ENCODE measurements around the gene VSIR.

The VSIR gene

DNA sequence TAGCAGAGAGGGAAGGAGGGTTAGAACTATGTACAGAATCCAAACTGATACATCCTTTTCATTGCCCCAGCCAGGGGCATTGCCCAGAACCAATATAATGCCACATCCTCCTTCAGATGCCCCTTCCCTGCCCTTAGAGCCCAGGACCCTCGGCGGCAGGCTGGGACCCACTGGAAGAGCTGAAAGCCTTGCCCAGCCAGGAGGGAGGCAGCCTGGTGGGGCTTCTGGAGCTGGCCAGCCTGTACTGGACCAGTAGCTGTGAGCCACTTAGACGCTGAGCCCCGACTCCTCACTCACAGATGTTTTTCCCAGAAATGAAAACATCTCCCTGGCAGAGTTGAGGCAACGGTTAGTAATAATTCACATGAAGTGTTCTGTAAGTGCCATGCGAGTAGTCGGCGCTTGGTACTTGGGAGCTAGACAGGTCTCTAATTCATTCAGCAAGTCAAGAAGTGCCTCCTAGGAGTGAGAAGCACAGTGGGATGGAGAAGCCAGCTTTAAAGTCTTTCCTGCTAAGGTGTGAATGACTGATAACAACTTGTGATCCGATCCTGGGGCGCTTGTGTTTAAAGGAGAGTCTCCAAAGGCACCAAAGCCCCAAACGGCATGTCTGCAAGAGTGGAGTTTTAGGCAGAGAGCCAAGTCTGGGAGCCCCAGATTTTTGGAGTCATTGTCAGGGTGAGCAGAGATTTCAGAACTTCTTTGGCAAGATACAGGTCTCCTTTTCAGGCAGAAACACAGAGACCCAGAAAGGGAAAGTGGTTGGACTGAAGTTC lies 9.8 kb downstream of the VSIR start:
- no peak for DNase-seq

DNA sequence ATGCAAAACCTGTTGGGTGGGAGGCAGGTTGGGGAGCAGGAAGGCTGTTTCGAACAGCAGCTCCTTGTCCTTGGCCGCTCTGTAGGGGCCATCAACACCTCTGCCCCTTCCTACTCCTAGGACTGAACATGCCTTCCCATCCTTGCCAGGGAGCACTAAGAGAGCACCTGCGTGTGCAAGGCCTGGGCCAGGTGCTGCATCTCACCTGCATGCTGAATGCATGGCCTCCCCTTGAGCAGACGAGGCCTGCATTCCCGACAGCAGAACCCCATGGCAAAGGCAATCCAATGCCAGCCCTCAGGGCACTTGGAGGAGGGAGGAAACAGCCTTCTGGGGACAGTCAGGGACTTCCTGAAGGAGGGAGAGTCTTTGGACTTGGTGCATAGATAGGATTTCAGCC lies 11.0 kb downstream of the VSIR start:
- no peak for DNase-seq

DNA sequence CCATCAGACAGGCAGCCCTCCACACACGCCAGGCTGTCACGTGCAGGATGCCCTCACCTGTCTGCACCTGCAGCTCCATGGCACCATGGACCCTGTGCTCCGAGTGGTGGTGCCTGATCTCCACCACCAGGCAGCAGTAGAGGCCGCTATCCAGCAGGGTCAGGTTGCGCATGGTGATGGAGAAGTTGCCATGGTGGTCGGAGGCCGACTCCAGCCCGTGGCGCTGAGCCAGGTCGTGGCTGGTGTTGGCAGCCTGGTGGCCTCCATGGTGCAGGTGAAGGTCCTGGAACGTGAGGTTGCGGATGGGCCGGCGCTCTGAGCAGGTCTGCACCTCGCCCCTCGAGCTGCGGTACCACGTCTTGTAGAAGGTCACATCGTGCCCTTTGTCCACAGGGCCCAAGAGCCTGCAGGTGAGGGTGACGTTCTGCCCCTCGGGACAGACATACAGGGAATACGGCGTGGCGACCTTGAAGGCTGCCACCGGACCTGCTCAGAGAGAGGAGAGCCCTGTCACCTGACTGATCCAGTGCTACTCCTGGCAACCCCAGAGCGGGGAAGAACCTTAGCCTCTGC lies 11.7 kb downstream of the VSIR start:
- DNase-seq: no peak

DNA sequence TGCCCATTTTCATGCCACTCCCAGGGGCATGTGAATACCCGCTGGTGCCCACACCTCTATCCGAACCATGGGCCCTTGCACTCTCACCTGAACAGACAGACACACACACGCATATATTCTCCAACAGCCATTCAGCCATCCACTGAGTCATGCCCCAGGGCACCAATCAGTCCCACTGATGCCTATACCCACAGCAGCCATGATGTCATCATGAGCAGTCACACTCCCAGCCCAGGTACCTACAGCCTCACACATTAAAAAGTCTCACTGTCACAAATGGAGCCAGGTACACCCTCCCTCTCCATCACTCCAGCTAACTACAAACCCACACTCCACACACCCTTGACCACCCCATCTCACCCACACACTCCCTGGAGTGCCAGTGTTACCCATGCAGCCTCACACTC lies 12.2 kb downstream of the VSIR start:
- no peak for DNase-seq

DNA sequence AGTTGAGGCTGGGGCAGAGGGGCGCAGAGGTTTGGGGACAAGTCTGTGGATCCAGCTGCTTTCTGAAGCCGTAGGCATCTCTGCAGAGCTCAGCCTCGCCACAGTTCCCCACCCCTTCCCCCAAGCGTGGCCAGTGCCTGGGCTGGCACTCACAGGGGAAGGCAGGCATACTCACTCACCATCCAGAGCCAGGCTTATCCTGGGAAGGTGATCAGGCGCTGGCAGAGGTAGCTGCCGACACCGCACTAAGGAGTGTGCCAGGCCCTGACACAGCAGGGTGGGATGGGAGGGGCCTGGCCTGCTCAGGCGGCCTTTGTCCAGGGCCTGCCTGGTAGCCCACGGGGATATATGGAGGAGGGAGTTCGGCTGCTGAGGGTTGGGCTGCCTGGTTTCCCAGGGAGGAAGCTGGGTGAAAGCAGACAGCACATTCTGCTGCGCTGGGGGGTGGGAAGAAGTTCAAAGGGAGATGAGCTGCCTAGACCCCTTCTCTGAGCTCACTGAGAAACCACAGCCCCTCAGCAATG lies 15.9 kb downstream of the VSIR start:
- DNase-seq: no peak

DNA sequence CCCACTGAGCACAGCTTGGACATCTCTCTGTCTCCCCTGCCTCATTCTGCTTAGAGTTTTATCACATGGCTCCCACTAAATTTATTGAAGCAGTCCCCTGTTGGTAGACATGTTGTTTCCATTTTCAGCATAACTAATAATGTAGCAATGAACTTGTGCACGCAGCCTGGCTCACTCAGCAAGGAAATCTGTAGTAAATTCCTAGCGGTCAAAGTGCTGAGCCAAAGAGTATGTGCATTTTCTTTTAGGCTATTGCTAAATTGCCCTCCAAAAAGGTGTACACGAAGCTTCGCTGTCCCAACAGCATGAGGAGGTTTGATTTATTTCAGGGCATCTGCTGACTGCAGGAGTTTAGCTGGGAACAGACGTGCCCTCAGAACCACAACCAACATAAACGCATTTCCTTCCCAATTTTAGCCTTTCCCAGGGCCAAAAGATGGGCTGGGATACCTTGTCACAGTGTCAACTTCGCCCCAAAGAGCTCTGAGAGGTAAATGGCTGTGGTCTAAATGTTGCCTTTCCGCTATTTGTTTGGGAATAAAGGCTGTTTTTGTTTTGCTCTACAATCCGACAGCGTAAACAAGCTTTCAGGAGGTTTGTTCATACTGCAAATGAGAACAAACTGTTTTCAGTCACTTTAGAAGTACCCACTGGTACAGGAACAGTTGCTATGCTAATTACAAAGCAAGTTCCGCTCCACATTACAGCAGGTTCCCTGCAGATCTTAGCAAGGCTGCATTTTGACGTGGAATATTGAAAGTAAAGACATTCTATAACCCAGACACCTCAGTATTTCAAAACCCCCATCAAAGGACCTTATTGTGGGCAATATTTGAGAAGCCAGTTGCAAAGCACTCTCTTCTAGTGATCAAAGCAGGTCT lies 16.8 kb downstream of the VSIR start:
- no peak for DNase-seq

DNA sequence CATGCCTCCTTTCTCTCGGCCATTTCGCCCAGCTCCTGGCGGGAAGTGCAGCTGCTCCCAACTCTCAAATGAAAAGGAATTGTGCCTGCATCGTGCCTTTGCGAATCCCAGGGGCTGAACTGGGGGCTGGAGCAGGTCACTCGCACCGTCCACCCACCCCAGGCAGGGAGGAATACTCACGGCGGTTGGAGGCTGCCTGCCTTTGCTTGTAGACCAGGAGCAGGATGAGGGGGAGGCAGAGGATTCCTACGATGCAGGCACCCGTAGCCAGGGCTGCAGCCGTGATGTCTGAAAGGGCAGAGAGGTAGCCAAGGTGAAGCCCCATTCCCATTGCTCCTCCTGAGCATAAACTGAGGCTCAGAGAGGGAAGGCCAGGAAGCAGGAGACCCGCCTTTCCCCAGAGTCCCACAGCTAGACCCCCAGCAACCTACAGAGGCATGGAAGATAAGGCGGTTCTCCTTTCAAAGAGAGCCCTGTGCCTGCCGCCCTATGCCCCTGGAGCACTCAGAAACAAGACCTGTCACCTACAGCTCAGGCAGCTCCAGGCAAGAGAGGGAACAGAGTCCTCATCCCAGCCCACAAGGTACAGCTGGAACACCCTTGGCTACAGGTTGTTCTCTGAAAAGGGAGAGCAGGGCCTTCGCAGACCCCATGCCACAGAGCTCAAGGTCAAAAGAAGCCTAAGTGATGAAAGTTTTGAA lies 18.0 kb downstream of the VSIR start:
- no peak for DNase-seq

DNA sequence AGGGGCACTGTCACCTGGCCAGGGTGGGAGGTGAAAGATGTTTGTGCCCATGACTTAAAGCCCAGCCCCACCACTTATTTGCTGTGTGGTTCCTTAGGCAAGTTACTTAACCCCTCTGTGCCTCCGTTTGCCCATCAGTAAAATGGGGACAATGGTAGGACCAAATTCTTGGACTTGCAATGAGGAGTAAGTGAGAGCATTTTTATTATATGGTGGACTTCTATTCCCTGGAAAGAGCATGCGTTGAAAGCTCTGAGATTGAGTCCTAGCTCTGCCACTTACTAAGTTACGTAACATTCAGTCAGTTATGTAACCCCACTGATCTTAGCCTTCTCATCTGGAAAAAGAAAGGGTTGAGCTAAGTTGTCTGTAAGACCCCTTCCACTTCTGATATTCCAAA lies 18.8 kb downstream of the VSIR start:
- no peak for DNase-seq

DNA sequence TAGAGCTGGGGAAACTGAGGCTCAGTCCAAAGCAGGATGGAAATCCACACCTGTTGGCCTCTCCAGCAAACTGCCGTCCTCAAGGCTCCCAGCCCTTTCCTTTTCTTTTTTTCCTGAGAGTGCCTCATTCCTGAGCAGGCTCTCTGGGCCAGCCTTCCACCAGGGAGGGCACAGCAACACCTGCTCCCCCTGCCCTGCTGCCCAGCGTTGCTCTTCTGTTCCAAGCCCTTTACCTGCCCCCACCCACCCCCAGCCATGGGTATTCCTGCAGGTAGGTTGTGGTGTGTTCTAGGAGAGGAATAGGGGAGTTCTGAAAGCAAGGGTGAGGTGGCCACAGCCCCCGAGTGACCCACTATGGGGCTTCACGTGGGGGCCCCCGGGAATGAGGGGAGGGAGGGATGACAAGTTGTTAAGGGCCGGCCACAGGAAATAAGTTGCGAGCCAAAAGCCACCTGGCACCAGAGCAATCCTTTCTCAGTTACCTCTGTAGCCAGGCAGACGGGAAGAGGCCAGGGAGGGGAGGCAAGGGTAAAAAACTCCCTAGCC lies 19.3 kb downstream of the VSIR start:
- DNase-seq: no peak

DNA sequence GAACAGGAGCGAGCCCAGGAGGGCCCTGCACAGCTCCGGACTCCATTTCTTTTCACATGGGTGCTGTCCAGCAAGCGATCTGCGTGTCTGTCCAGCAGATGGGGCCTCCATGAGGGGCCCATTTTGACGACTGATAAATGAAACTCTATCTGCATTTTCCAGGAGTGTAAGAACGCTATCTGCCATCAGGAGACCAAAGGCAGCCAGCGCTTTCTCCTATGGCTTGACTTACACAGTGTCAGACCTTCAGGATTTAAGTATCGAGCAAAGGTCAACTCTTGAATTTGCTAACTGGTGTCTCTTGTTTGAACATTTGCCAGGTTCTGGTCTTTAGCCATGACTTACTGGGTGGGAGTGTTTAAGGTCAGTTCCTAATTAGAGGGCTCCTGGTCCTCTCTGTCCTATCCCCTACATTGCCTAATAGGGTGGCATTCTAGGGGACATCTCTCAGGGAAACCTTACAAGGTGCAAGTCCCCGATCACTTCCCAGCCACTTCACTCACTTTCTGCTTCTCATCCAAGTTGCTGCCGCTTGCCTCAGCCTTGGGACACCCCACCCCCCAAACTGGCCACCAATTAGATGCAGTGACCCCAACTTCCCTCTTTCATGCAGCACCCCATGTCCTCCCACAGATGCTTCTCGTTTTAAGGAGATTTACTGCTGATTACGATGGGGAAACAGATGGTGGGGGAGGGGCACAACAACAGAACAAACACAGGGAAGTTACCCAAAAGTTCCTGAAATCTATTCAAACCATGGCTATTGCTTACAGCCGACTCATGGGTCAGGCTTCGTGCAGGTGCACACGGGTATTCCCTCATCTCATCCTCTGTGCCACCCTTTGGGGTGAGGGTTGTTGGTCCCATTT lies 20.0 kb downstream of the VSIR start:
- DNase-seq: no peak

DNA sequence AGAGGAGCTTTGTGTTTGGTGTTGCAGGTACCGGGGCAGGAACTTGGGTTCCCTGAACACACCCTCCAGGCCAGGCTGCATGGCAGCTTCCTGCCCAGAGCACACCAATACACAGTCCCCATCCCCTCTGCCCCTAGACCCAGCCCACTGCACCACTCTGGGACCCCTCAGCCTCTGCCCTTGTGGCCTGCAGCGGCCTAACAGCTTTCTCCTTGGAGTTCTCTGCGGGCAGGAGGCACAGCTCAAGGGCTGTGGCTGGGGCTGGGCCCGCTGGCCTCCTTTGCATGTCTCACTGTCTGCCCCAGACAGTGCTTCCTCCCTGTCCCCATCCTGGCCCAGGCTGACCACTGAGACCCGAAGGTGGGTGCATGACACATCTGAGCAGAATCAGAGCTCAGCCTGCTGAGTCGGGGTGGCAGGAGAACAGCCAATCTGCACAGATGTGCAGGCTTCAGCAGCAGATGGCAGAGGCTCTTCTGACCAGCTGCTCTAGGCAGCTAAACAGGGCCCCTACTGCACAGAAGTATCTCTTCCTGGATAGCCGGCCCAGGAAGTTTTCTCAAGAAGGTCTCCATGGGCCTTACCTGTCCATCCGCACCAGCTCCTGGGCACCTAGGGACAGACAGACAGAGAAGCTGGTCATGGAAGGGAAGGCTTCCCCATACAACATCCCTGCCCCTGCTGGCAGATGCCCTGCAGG lies 20.8 kb downstream of the VSIR start:
- DNase-seq: no peak

DNA sequence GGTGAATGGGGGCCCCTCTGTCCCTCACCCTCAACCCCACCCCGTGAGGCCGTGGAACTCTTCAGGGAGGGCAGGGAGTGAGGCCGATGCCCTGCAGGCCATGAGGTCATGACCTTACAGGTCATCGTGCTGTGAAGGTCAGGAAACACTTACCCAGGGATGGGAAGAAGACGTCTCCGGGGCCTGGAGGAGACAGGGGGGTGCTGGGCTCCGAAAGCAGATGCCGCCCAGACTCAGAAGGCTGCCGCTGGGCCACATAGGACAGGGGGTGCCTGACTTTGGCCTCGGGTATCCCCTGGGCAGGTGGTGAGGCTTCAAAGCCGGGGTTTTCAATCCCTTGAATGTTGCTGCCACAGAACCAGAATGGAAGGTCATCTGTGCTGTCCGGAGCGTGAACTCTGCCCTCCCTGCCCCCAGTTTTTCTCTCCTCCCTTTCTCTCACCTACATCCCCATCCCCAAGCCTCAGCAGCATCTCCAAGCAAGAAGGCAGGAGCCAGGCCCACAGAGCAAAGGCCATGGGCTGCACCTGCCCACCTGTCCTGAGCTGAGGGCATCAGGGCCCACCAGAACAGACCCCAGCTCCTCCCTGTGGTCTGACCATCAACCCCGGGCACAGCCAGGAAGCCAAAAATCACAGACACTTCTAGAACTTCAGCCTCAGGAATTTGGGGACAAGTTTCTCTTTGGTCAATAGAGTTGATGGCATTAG lies 21.6 kb downstream of the VSIR start:
- no peak for DNase-seq

DNA sequence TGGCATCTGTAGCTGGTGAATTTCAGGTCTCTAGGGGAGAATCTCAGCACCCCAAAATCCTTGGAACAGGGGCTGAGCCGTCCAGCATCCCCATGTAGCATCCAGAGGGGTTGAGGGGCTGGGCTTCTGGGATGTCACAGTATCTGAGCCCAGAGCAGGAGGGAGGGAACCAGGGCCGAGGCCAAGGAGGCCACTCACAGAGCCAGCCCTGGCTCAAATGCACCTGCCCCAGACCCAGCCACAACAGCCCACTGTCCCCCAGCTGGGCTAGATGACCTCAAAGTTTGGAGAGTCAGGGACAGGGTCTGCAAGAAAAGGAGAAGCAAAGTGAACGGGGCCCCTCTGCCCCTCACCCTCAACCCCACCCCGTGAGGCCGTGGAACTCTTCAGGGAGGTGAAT lies 22.3 kb downstream of the VSIR start:
- no peak for DNase-seq

DNA sequence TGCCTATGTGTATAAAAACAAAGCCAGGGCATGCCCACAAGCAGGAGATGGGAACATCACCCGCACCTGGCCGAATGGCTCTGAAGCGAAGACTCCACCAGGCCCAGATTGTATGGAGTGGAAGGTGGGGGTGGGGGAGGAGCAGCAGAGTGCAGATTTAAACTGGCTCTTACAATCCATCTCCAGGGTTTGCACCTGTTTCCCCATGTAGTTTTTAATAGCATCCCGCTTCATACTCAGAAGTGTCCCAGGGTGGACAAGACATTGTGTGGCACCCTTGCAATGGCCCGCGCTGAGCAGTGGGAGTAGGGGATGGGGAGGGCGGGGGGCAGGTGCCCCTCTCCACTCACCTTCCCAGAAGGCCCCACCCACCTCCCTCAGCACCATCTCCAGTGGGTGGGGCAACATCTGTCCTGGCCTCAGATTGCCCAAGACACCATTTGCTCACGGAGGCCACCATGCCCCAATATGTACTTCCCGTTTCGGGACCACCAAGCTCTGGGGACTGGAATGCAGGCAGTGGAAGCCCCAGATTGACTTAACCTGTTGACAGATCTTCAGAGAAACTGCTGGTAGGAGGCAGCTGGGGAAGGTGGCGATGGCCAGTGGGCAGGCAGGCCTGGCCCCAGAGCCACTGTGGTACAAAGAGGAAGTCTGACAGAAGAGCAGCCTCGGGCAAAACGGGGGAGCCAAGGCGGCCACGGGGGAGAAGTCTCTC lies 23.0 kb downstream of the VSIR start:
- no peak for DNase-seq

DNA sequence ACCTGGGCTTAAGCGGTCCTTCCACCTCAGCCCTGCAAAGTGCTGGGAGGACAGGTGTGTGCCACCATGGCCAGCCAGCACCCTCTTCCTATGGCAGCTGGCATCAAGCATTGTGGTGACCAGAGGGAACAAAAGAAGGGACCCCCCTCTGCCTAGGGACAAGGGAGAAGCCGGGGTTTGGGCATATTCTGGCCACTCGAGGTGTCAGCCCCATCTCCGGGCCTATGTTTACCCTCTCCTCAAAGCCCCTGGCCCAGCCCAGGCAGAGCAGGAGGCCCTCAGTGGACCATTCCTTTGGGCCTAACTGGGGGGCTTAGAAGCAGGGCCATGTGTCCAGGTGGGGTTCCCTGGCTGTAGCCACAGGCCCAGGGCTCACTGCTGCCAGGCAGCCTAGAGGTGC lies 23.9 kb downstream of the VSIR start:
- no peak for DNase-seq

DNA sequence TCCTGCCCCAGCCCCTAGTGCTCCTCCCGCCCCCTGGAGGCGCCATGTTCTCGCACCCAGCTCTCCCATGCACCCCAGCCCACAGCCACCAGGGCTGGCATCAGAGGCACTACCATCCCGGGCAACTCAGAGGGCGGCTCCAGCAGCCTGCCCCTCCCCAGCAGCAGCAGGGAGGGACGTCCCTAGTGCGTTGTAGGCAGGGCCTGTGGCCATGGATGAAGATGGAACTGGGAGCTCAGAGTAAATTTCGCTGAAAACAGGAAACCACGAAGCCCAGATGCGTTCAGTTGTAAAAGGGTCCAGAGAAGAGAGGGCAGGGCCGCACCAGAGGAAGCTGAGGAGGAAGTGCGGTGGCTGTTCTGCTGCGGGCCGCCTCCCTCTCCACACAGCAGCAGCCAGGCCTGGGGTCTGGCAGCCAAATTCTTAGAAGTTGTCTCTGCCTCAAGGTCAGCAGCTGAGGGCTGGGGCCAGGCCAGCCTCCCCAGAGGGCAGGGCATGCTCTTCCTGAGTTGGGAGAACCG lies 24.6 kb downstream of the VSIR start:
- no peak for DNase-seq

DNA sequence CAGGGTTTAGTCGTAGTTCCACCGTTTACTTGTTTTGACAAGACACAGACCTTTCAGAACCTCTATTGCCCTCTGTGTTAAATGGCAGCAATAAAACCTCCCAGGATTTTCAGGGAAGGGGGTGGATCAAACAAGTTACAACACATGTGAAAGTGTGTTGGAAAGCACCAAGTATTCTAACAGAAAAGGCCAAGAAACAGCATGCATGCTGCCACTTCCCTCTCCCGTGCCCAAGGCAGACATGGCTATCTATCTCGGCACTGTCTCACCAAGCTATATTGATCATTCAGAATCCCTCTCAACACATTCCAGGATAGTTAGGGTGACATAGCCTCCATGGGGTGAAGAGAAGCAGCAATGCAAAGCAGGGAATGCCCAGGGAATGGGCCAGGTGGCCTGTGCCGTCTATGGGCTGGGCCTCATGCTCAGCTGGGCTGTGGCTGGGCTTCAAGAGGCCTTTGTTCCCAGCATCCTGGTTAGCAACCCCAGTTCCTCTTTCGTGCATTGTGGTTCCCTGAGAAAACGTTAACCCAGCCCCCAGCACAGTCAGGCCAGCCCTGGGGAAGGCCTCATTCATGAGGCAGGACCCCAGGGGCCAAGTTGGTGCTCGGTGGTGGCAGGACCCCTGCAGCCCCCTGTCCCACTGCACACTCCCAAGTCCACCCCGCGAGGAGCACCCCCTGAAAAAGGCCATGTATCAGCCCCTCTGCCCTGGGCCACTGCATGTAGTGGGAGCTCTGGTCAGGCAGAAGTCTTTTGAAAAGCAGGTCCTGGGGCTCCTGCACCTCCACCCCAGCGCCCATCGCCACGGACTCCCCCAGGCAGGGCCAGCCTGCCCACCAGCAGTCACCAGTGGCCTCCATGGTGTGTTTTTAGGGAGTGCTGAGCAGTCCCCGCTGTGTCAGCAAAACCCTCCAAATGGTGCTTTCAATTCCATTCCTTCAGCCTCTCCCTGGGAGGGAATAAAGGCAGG lies 25.5 kb downstream of the VSIR start:
- DNase-seq: no peak

DNA sequence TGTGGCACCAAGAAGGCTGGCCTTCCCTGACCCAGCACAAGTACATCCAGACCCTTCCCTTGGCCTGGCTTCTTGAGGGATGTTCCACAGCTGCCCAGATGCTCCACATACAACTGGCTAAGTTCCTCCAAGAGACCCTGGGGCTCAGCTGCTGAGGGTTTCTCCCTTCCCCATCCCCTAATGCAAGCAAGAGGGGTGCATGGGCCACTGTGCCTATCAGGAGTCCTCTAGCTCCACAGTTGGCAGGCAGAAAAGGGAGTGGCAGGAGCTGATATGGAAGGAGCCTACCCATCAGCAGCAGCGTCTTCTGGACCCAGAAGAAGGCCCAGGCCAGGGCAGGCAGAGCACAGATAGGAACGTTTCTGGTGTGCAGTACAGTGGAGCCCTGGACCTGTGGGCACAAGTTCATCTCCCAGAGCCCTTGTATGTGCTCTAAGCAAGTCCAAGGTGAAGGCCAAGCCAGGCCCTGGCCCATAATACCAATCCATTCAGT lies 26.2 kb downstream of the VSIR start:
- DNase-seq: no peak
